GM10248 (cell line): ENCODE measurements around the gene SLFNL1.
A peak's percentile ranks its signal among the peaks of the same experiment; 100 is the strongest.

Source experiments
- CTCF ChIA-PET: fragments of 300-600 bp; sonication (Branson Sonifier 250); formaldehyde crosslinking; extraction: SDS; loops from one replicate; lab custom pipeline; 2021; ENCODE audit warnings: antibody characterized with exemption; lab: Yijun Ruan, JAX
- POLR2A ChIA-PET: fragments of 350-650 bp; sonication (Branson Sonifier 250); formaldehyde crosslinking; extraction: SDS; loops from one replicate; lab custom pipeline; 2020; ENCODE audit warnings: antibody characterized with exemption; lab: Yijun Ruan, JAX
- DNase-seq: peaks from one replicate; pipeline ENCODE4 v3.0.0; 2012; ENCODE audit errors: extremely low spot score
- CTCF ChIP-seq: IDR thresholded peaks from 2 replicates; pipeline ENCODE4 v1.5.1; 2012; ENCODE audit warnings: mild to moderate bottlenecking, low read depth; ENCODE audit errors: extremely low read depth, missing control alignments, control extremely low read depth

The SLFNL1 gene

GRCh38 chr1:41009466-41009865, 12.1 kb downstream of the SLFNL1 start:
- no peak for DNase-seq
- ChIA-PET POLR2A (no interaction called here), CTCF (no interaction called here)
- no peak for TF ChIP-seq CTCF

- TF ChIP-seq CTCF: no peak
- CTCF ChIA-PET: no interaction called here
- DNase-seq: no peak
- POLR2A ChIA-PET: no interaction called here
Measured at GRCh38 chr1:41006942-41007865, 14.3 kb downstream of the SLFNL1 start.

GRCh38 chr1:41005876-41006275, 15.6 kb downstream of the SLFNL1 start:
- DNase-seq: no peak
- TF ChIP-seq CTCF: no peak
- POLR2A ChIA-PET: no interaction called here
- CTCF ChIA-PET: no interaction called here

GRCh38 chr1:41003640-41004220, 17.8 kb downstream of the SLFNL1 start:
- POLR2A ChIA-PET: interaction anchor here (0.7 to 1.2 kb wide), 2 partner anchors 21 to 24 kb away, joined by 3 to 4 read pairs; partner anchors contain the start of gene CTPS1
- TF ChIP-seq CTCF: peak; percentile 57
- DNase-seq: peak; percentile 83
- CTCF ChIA-PET: interaction anchor here (0.8 to 2.7 kb wide), 19 partner anchors 9 to 860 kb away, joined by 3 to 25 read pairs (median 5); partner anchors contain the start of genes CTPS1 and SLFNL1

- CTCF ChIA-PET: interaction anchor here (0.8 to 2.7 kb wide), 18 partner anchors 8 to 859 kb away, joined by 3 to 25 read pairs (median 5); partner anchors contain the start of genes CTPS1 and SLFNL1
- no peak for DNase-seq
- TF ChIP-seq CTCF: no peak
- POLR2A ChIA-PET: interaction anchor here (0.7 to 1.2 kb wide), 2 partner anchors 20 to 23 kb away, joined by 3 to 4 read pairs; partner anchors contain the start of gene CTPS1
Measured at GRCh38 chr1:41003127-41003639, 18.3 kb downstream of the SLFNL1 start.

- ChIA-PET POLR2A (no interaction called here), CTCF (interaction anchor here (0.8 to 2.3 kb wide), 2 partner anchors 14 to 46 kb away, joined by 3 to 9 read pairs; no protein-coding TSS in a partner anchor)
- no peak for DNase-seq
- no peak for TF ChIP-seq CTCF
Measured at GRCh38 chr1:40998668-40999067, 22.9 kb downstream of the SLFNL1 start.
